GM12892 (cell line): ENCODE data around the gene TMTC3.

ENCODE experiments used
- POLR2A ChIP-seq: IDR thresholded peaks from 2 replicates; pipeline ENCODE4 v1.6.1; 2011; ENCODE audit warnings: low read depth, low read length, control low read depth
- POLR2AphosphoS5 ChIP-seq: IDR thresholded peaks from 2 replicates; pipeline ENCODE4 v1.6.1; 2011; ENCODE audit warnings: low read depth, low read length, control low read depth

GRCh38 chr12:88243982-88244381, 101.9 kb downstream of the TMTC3 start:
- no peak for TF ChIP-seq POLR2A
- TF ChIP-seq POLR2AphosphoS5 = no peak
